ENCODE measurements around the gene RASD1.

DNA sequence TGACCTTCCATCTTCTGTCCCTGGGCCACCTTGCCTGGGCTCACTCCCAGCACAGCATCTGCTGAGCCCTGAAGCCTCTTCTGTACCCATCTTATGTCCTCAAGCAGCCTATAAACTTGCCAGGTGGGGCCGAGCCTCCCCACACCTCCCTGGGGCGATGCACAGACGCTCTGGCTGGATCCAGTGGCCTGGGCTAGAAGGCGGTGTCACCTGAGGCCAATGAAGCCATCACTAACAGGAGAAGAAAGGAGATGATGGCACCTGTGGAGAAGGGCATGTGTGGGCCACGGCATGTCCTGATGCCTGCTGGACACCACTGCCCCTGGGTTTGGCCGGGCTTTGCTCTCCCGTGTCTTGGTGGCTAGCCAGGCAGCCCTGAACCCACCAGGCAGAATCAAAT is 49.8 kb upstream of the RASD1 start:
- TF ChIP-seq TAF1 (IDR thresholded peaks at IDR 0.05; ENCODE audit: borderline replicate concordance, low read depth, low read length) (no peak), FOXJ3 (CRISPR knock-in tag; IDR thresholded peaks at IDR 0.05) (no peak), POLR2AphosphoS5 (IDR thresholded peaks at IDR 0.05; ENCODE audit: low read depth, low read length) (no peak), EP300 (IDR thresholded peaks at IDR 0.05; ENCODE audit: borderline replicate concordance in 1 of 2, low read depth in 1 of 2, low read length in 1 of 2) (no peak), TCF12 (IDR thresholded peaks at IDR 0.05) (no peak), SIN3A (IDR thresholded peaks at IDR 0.05; ENCODE audit: borderline replicate concordance, low read depth, low read length) (no peak), FOXM1 (IDR thresholded peaks at IDR 0.05; ENCODE audit: low read depth) (no peak)
- TF ChIP-seq, protein P1, sequence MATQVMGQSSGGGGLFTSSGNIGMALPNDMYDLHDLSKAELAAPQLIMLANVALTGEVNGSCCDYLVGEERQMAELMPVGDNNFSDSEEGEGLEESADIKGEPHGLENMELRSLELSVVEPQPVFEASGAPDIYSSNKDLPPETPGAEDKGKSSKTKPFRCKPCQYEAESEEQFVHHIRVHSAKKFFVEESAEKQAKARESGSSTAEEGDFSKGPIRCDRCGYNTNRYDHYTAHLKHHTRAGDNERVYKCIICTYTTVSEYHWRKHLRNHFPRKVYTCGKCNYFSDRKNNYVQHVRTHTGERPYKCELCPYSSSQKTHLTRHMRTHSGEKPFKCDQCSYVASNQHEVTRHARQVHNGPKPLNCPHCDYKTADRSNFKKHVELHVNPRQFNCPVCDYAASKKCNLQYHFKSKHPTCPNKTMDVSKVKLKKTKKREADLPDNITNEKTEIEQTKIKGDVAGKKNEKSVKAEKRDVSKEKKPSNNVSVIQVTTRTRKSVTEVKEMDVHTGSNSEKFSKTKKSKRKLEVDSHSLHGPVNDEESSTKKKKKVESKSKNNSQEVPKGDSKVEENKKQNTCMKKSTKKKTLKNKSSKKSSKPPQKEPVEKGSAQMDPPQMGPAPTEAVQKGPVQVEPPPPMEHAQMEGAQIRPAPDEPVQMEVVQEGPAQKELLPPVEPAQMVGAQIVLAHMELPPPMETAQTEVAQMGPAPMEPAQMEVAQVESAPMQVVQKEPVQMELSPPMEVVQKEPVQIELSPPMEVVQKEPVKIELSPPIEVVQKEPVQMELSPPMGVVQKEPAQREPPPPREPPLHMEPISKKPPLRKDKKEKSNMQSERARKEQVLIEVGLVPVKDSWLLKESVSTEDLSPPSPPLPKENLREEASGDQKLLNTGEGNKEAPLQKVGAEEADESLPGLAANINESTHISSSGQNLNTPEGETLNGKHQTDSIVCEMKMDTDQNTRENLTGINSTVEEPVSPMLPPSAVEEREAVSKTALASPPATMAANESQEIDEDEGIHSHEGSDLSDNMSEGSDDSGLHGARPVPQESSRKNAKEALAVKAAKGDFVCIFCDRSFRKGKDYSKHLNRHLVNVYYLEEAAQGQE (IDR thresholded peaks at IDR 0.05; ENCODE audit: low read depth, low read length): no peak
- TF ChIP-seq, protein P2, sequence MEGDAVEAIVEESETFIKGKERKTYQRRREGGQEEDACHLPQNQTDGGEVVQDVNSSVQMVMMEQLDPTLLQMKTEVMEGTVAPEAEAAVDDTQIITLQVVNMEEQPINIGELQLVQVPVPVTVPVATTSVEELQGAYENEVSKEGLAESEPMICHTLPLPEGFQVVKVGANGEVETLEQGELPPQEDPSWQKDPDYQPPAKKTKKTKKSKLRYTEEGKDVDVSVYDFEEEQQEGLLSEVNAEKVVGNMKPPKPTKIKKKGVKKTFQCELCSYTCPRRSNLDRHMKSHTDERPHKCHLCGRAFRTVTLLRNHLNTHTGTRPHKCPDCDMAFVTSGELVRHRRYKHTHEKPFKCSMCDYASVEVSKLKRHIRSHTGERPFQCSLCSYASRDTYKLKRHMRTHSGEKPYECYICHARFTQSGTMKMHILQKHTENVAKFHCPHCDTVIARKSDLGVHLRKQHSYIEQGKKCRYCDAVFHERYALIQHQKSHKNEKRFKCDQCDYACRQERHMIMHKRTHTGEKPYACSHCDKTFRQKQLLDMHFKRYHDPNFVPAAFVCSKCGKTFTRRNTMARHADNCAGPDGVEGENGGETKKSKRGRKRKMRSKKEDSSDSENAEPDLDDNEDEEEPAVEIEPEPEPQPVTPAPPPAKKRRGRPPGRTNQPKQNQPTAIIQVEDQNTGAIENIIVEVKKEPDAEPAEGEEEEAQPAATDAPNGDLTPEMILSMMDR (IDR thresholded peaks at IDR 0.05): no peak

Measured in SK-N-SH (cell line).